GM18517 (cell line): ENCODE measurements around the gene UBE2M.
"Not testable (repeated sequence)": the region's sequence is repeated elsewhere in the genome, so short reads cannot be mapped to it uniquely, and the experiment has no call there.

ENCODE experiments used
- ATAC-seq: cut with Tn5 transposase; IDR thresholded peaks from one replicate; pipeline ENCODE4 v1.9.1; 2021; ENCODE audit warnings: mild to moderate bottlenecking, moderate library complexity; ENCODE audit not compliant: unreplicated experiment

UBE2M gene

GRCh38 chr19:58513694-58514563 lies 44.5 kb downstream of the UBE2M start:
- peak; percentile 65 for ATAC-seq

GRCh38 chr19:58513213-58513693 lies 45.2 kb downstream of the UBE2M start:
- no peak for ATAC-seq

GRCh38 chr19:58511353-58512208 lies 46.8 kb downstream of the UBE2M start, which contains the start of gene SLC27A5:
Gene SLC27A5 (minus strand): TSS chr19:58511992. CDS start chr19:58511955, 37 bp downstream.
- no peak for ATAC-seq

GRCh38 chr19:58510084-58510862 lies 48.1 kb downstream of the UBE2M start:
- no peak for ATAC-seq

- ATAC-seq, result no peak
Measured at GRCh38 chr19:58509731-58510083, 48.7 kb downstream of the UBE2M start.

- not testable (repeated sequence) for ATAC-seq
Measured at GRCh38 chr19:58507602-58508223, 50.7 kb downstream of the UBE2M start.
